CD4-positive, CD25-positive, alpha-beta regulatory T cell (primary cell): ENCODE results near the gene MCC. TPM values are rescaled to one million over a fixed set of nuclear protein-coding genes. Genes with fewer than 3 reads are reported as not detected.

Experiments
- ATAC-seq, 2 donors: fragments of 150-1000 bp; cut with Tn5 transposase; one replicate each; pipeline ENCODE4 v1.10.0; 2021; ENCODE audit warnings: low read depth in 2 of 2, moderate number of reproducible peaks in 2 of 2, moderate library complexity in 1 of 2
- DNase-seq, 3 donors: peaks; one replicate each; pipeline versions ENCODE4 v3.0.0 to v3.0.0-alpha.2; 2012 to 2022; ENCODE audit warnings: mixed read lengths in 1 of 3
- H3K27ac ChIP-seq: one replicate; pipeline ENCODE4 v1.7.0; 2013; ENCODE audit warnings: mild to moderate bottlenecking, low read length; ENCODE audit not compliant: insufficient read depth, poor library complexity, severe bottlenecking
- H3K27me3 ChIP-seq: one replicate; pipeline ENCODE4 v1.7.0; 2013; ENCODE audit warnings: low read length; ENCODE audit not compliant: control insufficient read depth, insufficient read depth
- H3K36me3 ChIP-seq: one replicate; pipeline ENCODE4 v1.7.0; 2013; ENCODE audit warnings: mild to moderate bottlenecking, low read length, moderate library complexity; ENCODE audit not compliant: control insufficient read depth, insufficient read depth
- H3K4me1 ChIP-seq: 2 replicates; pipeline ENCODE4 v1.7.0; 2013; ENCODE audit warnings: mild to moderate bottlenecking, low read length; ENCODE audit not compliant: insufficient read depth, control insufficient read depth, poor library complexity, severe bottlenecking
- H3K4me3 ChIP-seq: one replicate; pipeline ENCODE4 v1.7.0; 2013; ENCODE audit warnings: low read depth, mild to moderate bottlenecking, low read length, moderate library complexity
- H3K9me3 ChIP-seq, 2 experiments: 1 replicate in 1 of 2; 2 replicates in 1 of 2; pipeline ENCODE4 v1.7.0; 2013; ENCODE audit warnings: low read length in 2 of 2, mild to moderate bottlenecking in 1 of 2, moderate library complexity in 1 of 2; ENCODE audit not compliant: control insufficient read depth in 2 of 2
- H3K27ac Mint-ChIP-seq, 3 donors: one replicate each; pipeline ENCODE4 v1.8.0; 2020 to 2022; ENCODE audit warnings: mild to moderate bottlenecking in 3 of 3, mixed read lengths in 3 of 3, moderate library complexity in 2 of 3
- H3K27me3 Mint-ChIP-seq: one replicate; pipeline ENCODE4 v1.8.0; 2022; ENCODE audit warnings: mild to moderate bottlenecking, mixed read lengths
- H3K36me3 Mint-ChIP-seq: one replicate; pipeline ENCODE4 v1.8.0; 2020; ENCODE audit warnings: mixed read lengths
- H3K4me1 Mint-ChIP-seq, 4 donors: one replicate each; pipeline ENCODE4 v1.8.0; 2020 to 2022; ENCODE audit warnings: mixed read lengths in 4 of 4, mild to moderate bottlenecking in 1 of 4
- H3K4me3 Mint-ChIP-seq, 4 donors: one replicate each; pipeline ENCODE4 v1.8.0; 2020 to 2022; ENCODE audit warnings: mild to moderate bottlenecking in 4 of 4, mixed read lengths in 4 of 4, moderate library complexity in 3 of 4
- H3K9me3 Mint-ChIP-seq, 7 donors: one replicate each; pipeline ENCODE4 v1.8.0; 2020 to 2022; ENCODE audit warnings: mixed read lengths in 7 of 7, mild to moderate bottlenecking in 3 of 7, moderate library complexity in 2 of 7
- polyA plus RNA-seq, 4 donors: library from polyadenylated mRNA; unstranded; fragments of 300-500 nt; fragmentation: Illumina TruSeq; gene quantifications; one replicate each; pipeline ENCODE4 v1.2.3, GENCODE V29; 2021
- total RNA-seq: library from RNA; stranded (reverse); gene quantifications from one replicate; pipeline ENCODE4 v1.2.3, GENCODE V29; 2022

Gene MCC
- total and polyA plus RNA-seq, 5 donors from 2014 or later = 0.47 to 11.1 (median 3.4) TPM

GRCh38 chr5:113108485-113108884, 379.8 kb downstream of the MCC start:
- H3K9me3 Mint-ChIP-seq = peaks cover 0 to 2% (median 0%) of the 10 kb centered on the region in 7 donors
- no peak overlapping the region for H3K27ac ChIP-seq
- no peaks in the 10 kb centered on the region for H3K27me3 Mint-ChIP-seq
- no peaks in the 10 kb centered on the region for H3K36me3 Mint-ChIP-seq
- H3K4me1 ChIP-seq = no peaks in the 10 kb centered on the region
- H3K27ac Mint-ChIP-seq = no peak overlapping the region
- no peak for ATAC-seq
- H3K36me3 ChIP-seq = no peaks in the 10 kb centered on the region
- no peak overlapping the region for H3K4me3 ChIP-seq
- no peaks in the 10 kb centered on the region for H3K4me1 Mint-ChIP-seq
- H3K4me3 Mint-ChIP-seq = no peak overlapping the region
- no peak for DNase-seq
- no peaks in the 10 kb centered on the region for H3K27me3 ChIP-seq
- H3K9me3 ChIP-seq = no peaks in the 10 kb centered on the region

GRCh38 chr5:113106821-113107220, 381.4 kb downstream of the MCC start:
- no peak for DNase-seq
- no peak overlapping the region for H3K4me3 Mint-ChIP-seq
- H3K4me1 Mint-ChIP-seq = no peaks in the 10 kb centered on the region
- no peak overlapping the region for H3K27ac ChIP-seq
- H3K9me3 ChIP-seq = no peaks in the 10 kb centered on the region
- peaks cover 3% of the 10 kb centered on the region for H3K36me3 Mint-ChIP-seq
- no peaks in the 10 kb centered on the region for H3K36me3 ChIP-seq
- no peaks in the 10 kb centered on the region for H3K4me1 ChIP-seq
- H3K27me3 Mint-ChIP-seq = no peaks in the 10 kb centered on the region
- H3K27me3 ChIP-seq = no peaks in the 10 kb centered on the region
- H3K27ac Mint-ChIP-seq = no peak overlapping the region
- no peak for ATAC-seq
- H3K4me3 ChIP-seq = no peak overlapping the region
- H3K9me3 Mint-ChIP-seq = peaks cover 0 to 2% (median 0%) of the 10 kb centered on the region in 7 donors

- H3K36me3 ChIP-seq = no peaks in the 10 kb centered on the region
- H3K27ac ChIP-seq = no peak overlapping the region
- no peak for DNase-seq
- ATAC-seq = no peak
- peaks cover 0 to 2% (median 0%) of the 10 kb centered on the region in 7 donors for H3K9me3 Mint-ChIP-seq
- H3K4me3 ChIP-seq = no peak overlapping the region
- no peaks in the 10 kb centered on the region for H3K9me3 ChIP-seq
- no peaks in the 10 kb centered on the region for H3K27me3 ChIP-seq
- no peaks in the 10 kb centered on the region for H3K4me1 Mint-ChIP-seq
- no peak overlapping the region for H3K4me3 Mint-ChIP-seq
- H3K4me1 ChIP-seq = no peaks in the 10 kb centered on the region
- no peak overlapping the region for H3K27ac Mint-ChIP-seq
- peaks cover 3% of the 10 kb centered on the region for H3K36me3 Mint-ChIP-seq
- H3K27me3 Mint-ChIP-seq = no peaks in the 10 kb centered on the region
Measured at GRCh38 chr5:113105693-113106280, 382.5 kb downstream of the MCC start.

- DNase-seq = no peak
- H3K27ac Mint-ChIP-seq = peak overlapping the region in 1 of 3 donors; percentile 44
- no peak for ATAC-seq
- Histone ChIP-seq H3K9me3 (no peaks in the 10 kb centered on the region), H3K27ac (no peak overlapping the region), H3K4me1 (no peaks in the 10 kb centered on the region), H3K4me3 (no peak overlapping the region), H3K36me3 (no peaks in the 10 kb centered on the region), H3K27me3 (no peaks in the 10 kb centered on the region)
- peak overlapping the region in 1 of 4 donors; percentile 21 for H3K4me3 Mint-ChIP-seq
- H3K9me3 Mint-ChIP-seq = peaks cover 0 to 2% (median 0%) of the 10 kb centered on the region in 7 donors
- H3K4me1 Mint-ChIP-seq = no peaks in the 10 kb centered on the region
- H3K27me3 Mint-ChIP-seq = no peaks in the 10 kb centered on the region
- peaks cover 3% of the 10 kb centered on the region for H3K36me3 Mint-ChIP-seq
Measured at GRCh38 chr5:113103330-113103729, 384.9 kb downstream of the MCC start.

- ATAC-seq = no peak
Measured at GRCh38 chr5:113102121-113102531, 386.1 kb downstream of the MCC start.

GRCh38 chr5:113100981-113101380, 387.3 kb downstream of the MCC start:
- Mint-ChIP-seq H3K27me3 (no peaks in the 10 kb centered on the region), H3K9me3 (no peaks in the 10 kb centered on the region), H3K4me1 (no peaks in the 10 kb centered on the region), H3K27ac (no peak overlapping the region), H3K36me3 (peaks cover 6% of the 10 kb centered on the region), H3K4me3 (no peak overlapping the region)
- Histone ChIP-seq H3K4me3 (no peak overlapping the region), H3K9me3 (no peaks in the 10 kb centered on the region), H3K4me1 (no peaks in the 10 kb centered on the region), H3K36me3 (no peaks in the 10 kb centered on the region), H3K27ac (no peak overlapping the region), H3K27me3 (no peaks in the 10 kb centered on the region)
- ATAC-seq = no peak
- DNase-seq = no peak

More at GRCh38 chr5:113102121-113102531, 386.1 kb downstream of the MCC start:
- H3K36me3 Mint-ChIP-seq = peaks cover 6% of the 10 kb centered on the region
- H3K27ac Mint-ChIP-seq = no peak overlapping the region
- Histone ChIP-seq H3K9me3 (no peaks in the 10 kb centered on the region), H3K4me3 (no peak overlapping the region), H3K4me1 (no peaks in the 10 kb centered on the region), H3K27me3 (no peaks in the 10 kb centered on the region), H3K36me3 (no peaks in the 10 kb centered on the region), H3K27ac (no peak overlapping the region)
- no peak overlapping the region for H3K4me3 Mint-ChIP-seq
- no peak for DNase-seq
- H3K4me1 Mint-ChIP-seq = no peaks in the 10 kb centered on the region
- peaks cover 0 to 2% (median 0%) of the 10 kb centered on the region in 7 donors for H3K9me3 Mint-ChIP-seq
- no peaks in the 10 kb centered on the region for H3K27me3 Mint-ChIP-seq

GRCh38 chr5:113099822-113100221, 388.4 kb downstream of the MCC start:
- H3K36me3 Mint-ChIP-seq = peaks cover 6% of the 10 kb centered on the region
- no peak overlapping the region for H3K27ac Mint-ChIP-seq
- H3K4me3 Mint-ChIP-seq = no peak overlapping the region
- Histone ChIP-seq H3K4me3 (no peak overlapping the region), H3K27me3 (no peaks in the 10 kb centered on the region), H3K27ac (no peak overlapping the region), H3K4me1 (no peaks in the 10 kb centered on the region), H3K36me3 (no peaks in the 10 kb centered on the region), H3K9me3 (no peaks in the 10 kb centered on the region)
- no peak for DNase-seq
- no peak for ATAC-seq
- H3K9me3 Mint-ChIP-seq = no peaks in the 10 kb centered on the region
- no peaks in the 10 kb centered on the region for H3K4me1 Mint-ChIP-seq
- no peaks in the 10 kb centered on the region for H3K27me3 Mint-ChIP-seq

- H3K9me3 Mint-ChIP-seq = no peaks in the 10 kb centered on the region
- no peak overlapping the region for H3K4me3 Mint-ChIP-seq
- H3K4me1 Mint-ChIP-seq = no peaks in the 10 kb centered on the region
- no peak for DNase-seq
- no peaks in the 10 kb centered on the region for H3K4me1 ChIP-seq
- H3K4me3 ChIP-seq = no peak overlapping the region
- no peaks in the 10 kb centered on the region for H3K27me3 ChIP-seq
- H3K27ac ChIP-seq = no peak overlapping the region
- peaks cover 6% of the 10 kb centered on the region for H3K36me3 Mint-ChIP-seq
- H3K36me3 ChIP-seq = no peaks in the 10 kb centered on the region
- no peaks in the 10 kb centered on the region for H3K9me3 ChIP-seq
- H3K27me3 Mint-ChIP-seq = no peaks in the 10 kb centered on the region
- no peak for ATAC-seq
- peak overlapping the region in 1 of 3 donors; percentile 12 for H3K27ac Mint-ChIP-seq
Measured at GRCh38 chr5:113098378-113098777, 389.9 kb downstream of the MCC start.
